GM10248 (cell line): Measurements from ENCODE around the gene CGREF1.

Source experiments
- CTCF ChIA-PET: fragments of 300-600 bp; sonication (Branson Sonifier 250); formaldehyde crosslinking; extraction: SDS; loops from one replicate; lab custom pipeline; 2021; ENCODE audit warnings: antibody characterized with exemption; lab: Yijun Ruan, JAX
- POLR2A ChIA-PET: fragments of 350-650 bp; sonication (Branson Sonifier 250); formaldehyde crosslinking; extraction: SDS; loops from one replicate; lab custom pipeline; 2020; ENCODE audit warnings: antibody characterized with exemption; lab: Yijun Ruan, JAX
- DNase-seq: peaks from one replicate; pipeline ENCODE4 v3.0.0; 2012; ENCODE audit errors: extremely low spot score
- TF ChIP-seq, protein P1 (sequence below): IDR thresholded peaks from 2 replicates; pipeline ENCODE4 v1.5.1; 2012; ENCODE audit warnings: mild to moderate bottlenecking, low read depth; ENCODE audit errors: extremely low read depth, missing control alignments, control extremely low read depth

Gene CGREF1

GRCh38 chr2:27067385-27067784 is 51.5 kb downstream of the CGREF1 start:
- ChIA-PET POLR2A (interaction anchor here (0.7 to 1.2 kb wide), 2 partner anchors 11 to 368 kb away, joined by 4 read pairs; no protein-coding TSS in a partner anchor), CTCF (interaction anchor here (1.0 to 3.7 kb wide), 6 partner anchors 9 to 106 kb away, joined by 3 to 16 read pairs (median 10); partner anchors contain the start of gene AGBL5)
- TF ChIP-seq, protein P1, sequence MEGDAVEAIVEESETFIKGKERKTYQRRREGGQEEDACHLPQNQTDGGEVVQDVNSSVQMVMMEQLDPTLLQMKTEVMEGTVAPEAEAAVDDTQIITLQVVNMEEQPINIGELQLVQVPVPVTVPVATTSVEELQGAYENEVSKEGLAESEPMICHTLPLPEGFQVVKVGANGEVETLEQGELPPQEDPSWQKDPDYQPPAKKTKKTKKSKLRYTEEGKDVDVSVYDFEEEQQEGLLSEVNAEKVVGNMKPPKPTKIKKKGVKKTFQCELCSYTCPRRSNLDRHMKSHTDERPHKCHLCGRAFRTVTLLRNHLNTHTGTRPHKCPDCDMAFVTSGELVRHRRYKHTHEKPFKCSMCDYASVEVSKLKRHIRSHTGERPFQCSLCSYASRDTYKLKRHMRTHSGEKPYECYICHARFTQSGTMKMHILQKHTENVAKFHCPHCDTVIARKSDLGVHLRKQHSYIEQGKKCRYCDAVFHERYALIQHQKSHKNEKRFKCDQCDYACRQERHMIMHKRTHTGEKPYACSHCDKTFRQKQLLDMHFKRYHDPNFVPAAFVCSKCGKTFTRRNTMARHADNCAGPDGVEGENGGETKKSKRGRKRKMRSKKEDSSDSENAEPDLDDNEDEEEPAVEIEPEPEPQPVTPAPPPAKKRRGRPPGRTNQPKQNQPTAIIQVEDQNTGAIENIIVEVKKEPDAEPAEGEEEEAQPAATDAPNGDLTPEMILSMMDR, result no peak
- DNase-seq, result no peak

DNA sequence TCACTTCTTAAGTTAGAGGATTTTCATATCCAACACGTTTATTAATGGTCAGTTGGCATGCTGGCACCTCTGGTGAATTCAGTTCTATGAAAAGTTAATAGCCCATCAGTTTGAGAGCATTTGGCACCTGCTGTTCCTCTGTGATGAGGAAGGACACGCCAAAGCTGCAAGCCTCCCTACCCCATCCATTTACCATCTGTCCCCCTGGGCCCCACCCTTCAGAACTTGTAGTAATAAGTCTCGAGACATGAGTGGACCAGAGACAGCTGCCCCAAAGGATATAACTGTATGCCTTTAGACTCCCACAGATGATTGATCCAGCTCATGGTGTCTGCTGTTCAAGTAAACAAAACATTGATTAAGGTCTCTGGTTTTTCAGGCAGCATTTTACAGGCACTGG is 53.8 kb downstream of the CGREF1 start:
- POLR2A ChIA-PET, result interaction anchor here (1.2 kb wide), 1 partner anchor 14 kb away, joined by 5 read pairs; the partner anchor contains the start of gene AGBL5
- no peak for DNase-seq
- CTCF ChIA-PET, result interaction anchor here (0.9 to 2.8 kb wide), 8 partner anchors 9 to 104 kb away, joined by 3 to 13 read pairs (median 6); partner anchors contain the start of genes AGBL5 and KHK
- TF ChIP-seq, protein P1, result no peak

- TF ChIP-seq, protein P1, result no peak
- ChIA-PET CTCF (interaction anchor here (1.1 to 1.4 kb wide), 2 partner anchors 17 to 27 kb away, joined by 3 to 4 read pairs; no protein-coding TSS in a partner anchor), POLR2A (interaction anchor here (1.1 to 2.7 kb wide), 3 partner anchors 10 to 27 kb away, joined by 3 to 12 read pairs (median 7); partner anchors contain the start of genes KHK and OST4)
- no peak for DNase-seq
These were observed 58.6 kb downstream of the CGREF1 start for GRCh38 chr2:27060323-27060722.

DNA sequence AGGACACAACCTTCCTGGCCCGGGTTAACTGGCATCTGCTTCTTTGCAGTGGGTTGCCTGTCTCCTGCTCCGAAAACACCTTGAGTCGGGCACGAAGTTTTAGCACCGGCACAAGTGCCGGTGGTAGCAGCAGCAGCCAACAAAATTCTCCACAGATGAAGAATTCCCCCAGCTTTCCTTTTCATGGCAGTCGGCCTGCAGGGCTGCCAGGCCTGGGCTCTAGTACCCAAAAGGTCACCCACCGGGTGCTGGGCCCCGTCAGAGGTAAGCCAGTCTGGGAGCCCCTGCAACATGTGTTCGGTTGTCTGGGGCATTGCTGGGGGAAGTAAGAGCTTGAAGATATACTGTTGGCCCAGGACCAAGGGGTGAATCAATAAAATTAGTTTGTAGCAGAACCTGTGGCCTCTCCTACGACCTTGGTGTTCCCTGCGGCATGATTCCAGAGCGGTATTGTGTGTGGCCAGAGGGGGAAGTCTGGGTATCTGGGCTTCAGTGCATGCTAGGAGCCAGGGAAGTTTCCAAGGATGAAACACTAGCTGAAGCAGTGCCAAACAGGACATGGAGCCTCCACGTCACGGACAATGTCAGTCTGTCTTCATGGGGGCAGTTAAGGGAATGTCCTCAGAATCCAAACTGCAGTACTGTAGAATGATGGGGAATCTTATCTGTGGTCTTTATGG is 59.6 kb downstream of the CGREF1 start:
- ChIA-PET CTCF (interaction anchor here (1.1 to 1.5 kb wide), 4 partner anchors 8 to 98 kb away, joined by 3 to 5 read pairs (median 4); no protein-coding TSS in a partner anchor), POLR2A (interaction anchor here (0.9 to 2.7 kb wide), 3 partner anchors 9 to 27 kb away, joined by 3 to 12 read pairs (median 7); partner anchors contain the start of genes KHK and OST4)
- TF ChIP-seq, protein P1, result no peak
- no peak for DNase-seq

DNA sequence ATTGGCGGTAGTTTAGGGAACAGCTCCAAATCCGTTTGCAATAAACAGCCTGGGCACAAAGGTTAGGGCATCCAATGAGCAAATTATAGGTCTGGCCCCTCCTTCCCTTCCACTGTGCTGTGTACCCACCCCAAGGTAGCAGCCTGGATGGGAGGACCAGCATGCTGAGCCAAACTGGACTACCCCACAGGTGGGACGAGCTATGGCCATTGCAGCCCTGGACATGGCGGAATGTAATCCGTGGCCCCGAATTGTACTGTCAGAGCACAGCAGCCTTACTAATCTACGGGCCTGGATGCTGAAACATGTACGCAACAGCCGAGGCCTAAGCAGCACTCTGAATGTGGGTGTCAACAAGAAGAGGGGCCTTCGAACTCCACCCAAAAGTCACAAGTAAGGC is 60.7 kb downstream of the CGREF1 start:
- POLR2A ChIA-PET, result interaction anchor here (0.9 to 2.7 kb wide), 3 partner anchors 8 to 28 kb away, joined by 3 to 12 read pairs (median 7); partner anchors contain the start of genes KHK and OST4
- DNase-seq, result no peak
- TF ChIP-seq, protein P1, result no peak
- CTCF ChIA-PET, result interaction anchor here (1.5 kb wide), 1 partner anchor 9 kb away, joined by 3 read pairs; no protein-coding TSS in a partner anchor

DNA sequence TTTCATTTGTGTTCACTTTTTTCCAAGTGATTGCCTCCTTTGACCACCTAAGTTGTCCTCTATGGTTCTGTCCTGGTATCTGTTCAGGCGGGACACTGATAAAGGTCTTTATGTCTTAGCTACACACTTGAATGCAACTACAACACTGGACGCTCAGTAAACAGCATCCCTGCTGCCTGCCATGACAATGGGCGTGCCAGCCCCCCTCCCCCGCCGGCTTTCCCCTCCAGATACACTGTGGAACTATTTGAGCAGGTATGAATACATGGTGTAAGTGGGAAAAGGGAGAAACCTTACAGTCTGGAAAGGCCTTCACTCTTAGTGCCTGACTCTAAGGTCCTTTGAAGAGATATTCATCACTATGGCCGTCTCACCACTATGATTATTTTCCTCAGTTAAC is 61.7 kb downstream of the CGREF1 start:
- TF ChIP-seq, protein P1, result no peak
- ChIA-PET CTCF (interaction anchor here (1.5 to 3.1 kb wide), 5 partner anchors 8 to 17 kb away, joined by 3 to 16 read pairs (median 7); partner anchors contain the start of gene OST4), POLR2A (interaction anchor here (1.7 kb wide), 1 partner anchor 10 kb away, joined by 4 read pairs; no protein-coding TSS in a partner anchor)
- DNase-seq, result no peak
